ENCODE results near the gene PLA2G6.

DNA sequence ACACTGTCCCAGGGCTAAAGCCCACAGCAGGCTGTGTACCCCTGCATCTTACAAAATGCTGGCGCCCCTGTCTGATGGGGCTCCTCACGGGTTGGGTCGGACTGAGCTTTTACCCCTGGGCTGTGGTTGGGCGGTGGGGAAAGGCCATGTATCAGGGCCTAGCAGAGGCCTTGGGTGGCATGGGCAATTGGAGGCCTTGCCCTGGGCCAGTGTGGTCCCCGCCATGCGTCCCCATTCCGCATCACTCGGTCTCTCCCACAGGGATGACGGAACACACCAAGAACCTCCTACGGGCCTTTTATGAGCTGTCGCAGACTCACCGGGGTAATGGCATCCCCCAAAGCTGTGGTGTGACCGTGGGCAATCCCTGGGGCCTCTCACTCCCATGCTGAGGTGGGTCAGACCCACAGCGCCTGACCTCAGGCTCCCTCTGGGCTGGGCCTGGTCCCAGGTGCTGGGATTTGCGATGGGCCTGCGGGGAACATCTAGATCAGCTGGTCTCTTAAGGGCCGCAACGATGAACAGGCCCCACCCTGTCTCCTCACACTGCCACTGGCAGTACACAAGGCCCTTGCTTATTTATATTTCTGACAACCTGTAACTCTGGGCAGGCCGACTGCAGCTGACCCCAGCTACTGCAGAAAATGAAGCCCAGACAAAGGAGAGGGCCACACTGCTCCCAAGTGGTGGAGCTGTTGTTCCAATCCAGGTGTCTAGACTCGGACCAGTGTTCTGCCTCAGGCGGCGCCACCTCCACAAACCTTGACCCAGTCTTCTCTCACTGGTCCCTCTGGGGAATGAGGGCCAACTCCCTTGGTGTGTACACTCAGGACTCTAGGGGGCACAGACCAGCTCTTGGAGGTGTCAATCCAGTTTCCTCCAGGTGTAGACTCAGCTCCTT lies 110.0 kb downstream of the PLA2G6 start:
- no peak for TF ChIP-seq EZH2 (IDR thresholded peaks at IDR 0.05; ENCODE audit: insufficient read depth, poor library complexity, severe bottlenecking)
- no peak for TF ChIP-seq EZH2phosphoT487 (IDR thresholded peaks at IDR 0.05; ENCODE audit: insufficient read depth, low read depth)

Data from GM23248 (cell line).